ENCODE data around the gene ZNF784. TPM values are rescaled to one million over a fixed set of nuclear protein-coding genes. Genes with fewer than 3 reads are reported as not detected.

ZNF784 gene
- total and polyA plus RNA-seq, 2 of the 8 experiments (the other 6 are each of a cell fraction or from before 2014, with no cell fraction given) = 6.5 to 8.0 TPM

GRCh38 chr19:55623561-55623960 is 805 bp downstream of the ZNF784 start (continued):
- TF ChIP-seq, protein P1, sequence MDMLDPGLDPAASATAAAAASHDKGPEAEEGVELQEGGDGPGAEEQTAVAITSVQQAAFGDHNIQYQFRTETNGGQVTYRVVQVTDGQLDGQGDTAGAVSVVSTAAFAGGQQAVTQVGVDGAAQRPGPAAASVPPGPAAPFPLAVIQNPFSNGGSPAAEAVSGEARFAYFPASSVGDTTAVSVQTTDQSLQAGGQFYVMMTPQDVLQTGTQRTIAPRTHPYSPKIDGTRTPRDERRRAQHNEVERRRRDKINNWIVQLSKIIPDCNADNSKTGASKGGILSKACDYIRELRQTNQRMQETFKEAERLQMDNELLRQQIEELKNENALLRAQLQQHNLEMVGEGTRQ (IDR thresholded peaks at IDR 0.05; ENCODE audit: low read length) = no peak
- TF ChIP-seq GABPA (IDR thresholded peaks at IDR 0.05; ENCODE audit: borderline replicate concordance, insufficient read depth, low read length) (no peak), RNF2 (IDR thresholded peaks at IDR 0.05; ENCODE audit: borderline replicate concordance, low read depth, low read length, missing control alignments, poor library complexity, severe bottlenecking) (no peak), SIN3A (conservative IDR thresholded peaks at IDR 0.05 in 1 of 2, IDR thresholded peaks at IDR 0.05 in 1 of 2; ENCODE audit: low read depth in 1 of 2, low read length in 2 of 2) (no peak), RFX5 (IDR thresholded peaks at IDR 0.05; ENCODE audit: borderline replicate concordance, low read depth, low read length) (no peak), NANOG (IDR thresholded peaks at IDR 0.05; ENCODE audit: insufficient read depth, low read depth, low read length, poor library complexity, severe bottlenecking) (no peak), NRF1 (IDR thresholded peaks at IDR 0.05; ENCODE audit: low read depth, low read length) (no peak), TEAD4 (IDR thresholded peaks at IDR 0.05; ENCODE audit: low read depth, low read length) (no peak)
